Trophoblast cell (in vitro differentiated cells and primary cell): Measurements from ENCODE around the gene SND1.

Source experiments
- DNase-seq, 2 donors: peaks; one replicate each; pipeline ENCODE4 v3.0.0-alpha.2; 2016
- H2AFZ ChIP-seq: 2 replicates; pipeline ENCODE4 v1.6.1; 2013; ENCODE audit warnings: low read length, moderate library complexity, mild to moderate bottlenecking; ENCODE audit not compliant: insufficient read depth, poor library complexity
- H2AK5ac ChIP-seq: 2 replicates; pipeline ENCODE4 v1.6.1; 2013; ENCODE audit warnings: mild to moderate bottlenecking, low read length
- H2BK120ac ChIP-seq: 2 replicates; pipeline ENCODE4 v1.6.1; 2013; ENCODE audit warnings: low read length, mild to moderate bottlenecking, moderate library complexity; ENCODE audit not compliant: insufficient read depth, poor library complexity
- H2BK12ac ChIP-seq: 2 replicates; pipeline ENCODE4 v1.6.1; 2013; ENCODE audit warnings: mild to moderate bottlenecking, low read length, moderate library complexity
- H2BK5ac ChIP-seq: 2 replicates; pipeline ENCODE4 v1.6.1; 2013; ENCODE audit warnings: low read length, low read depth, moderate library complexity, mild to moderate bottlenecking; ENCODE audit not compliant: poor library complexity
- H3K14ac ChIP-seq: 2 replicates; pipeline ENCODE4 v1.6.1; 2013; ENCODE audit warnings: mild to moderate bottlenecking, low read length
- H3K18ac ChIP-seq: 2 replicates; pipeline ENCODE4 v1.6.1; 2013; ENCODE audit warnings: mild to moderate bottlenecking, low read length
- H3K23ac ChIP-seq: 2 replicates; pipeline ENCODE4 v1.6.1; 2013; ENCODE audit warnings: low read length
- H3K27ac ChIP-seq: 2 replicates; pipeline ENCODE4 v1.5.1; 2013; ENCODE audit warnings: low read depth, mild to moderate bottlenecking, inconsistent platforms, low read length, moderate library complexity
- H3K27me3 ChIP-seq: 2 replicates; pipeline ENCODE4 v1.6.1; 2013; ENCODE audit warnings: inconsistent platforms, mild to moderate bottlenecking, low read length, moderate library complexity; ENCODE audit not compliant: insufficient read depth
- H3K36me3 ChIP-seq, 2 experiments: 1 replicate in 1 of 2; 2 replicates in 1 of 2; pipeline ENCODE4 v1.6.1; 2013; ENCODE audit warnings: low read length in 2 of 2, mild to moderate bottlenecking in 2 of 2, moderate library complexity in 1 of 2; ENCODE audit not compliant: insufficient read depth in 2 of 2, control insufficient read depth in 1 of 2
- H3K4ac ChIP-seq: 2 replicates; pipeline ENCODE4 v1.6.1; 2013; ENCODE audit warnings: low read depth, mild to moderate bottlenecking, low read length, moderate library complexity
- H3K4me1 ChIP-seq, 2 experiments: 1 replicate in 1 of 2; 2 replicates in 1 of 2; pipeline ENCODE4 v1.6.1; 2013; ENCODE audit warnings: low read length in 2 of 2, mild to moderate bottlenecking in 2 of 2, moderate library complexity in 1 of 2; ENCODE audit not compliant: insufficient read depth in 2 of 2, control insufficient read depth in 1 of 2
- H3K4me2 ChIP-seq: 2 replicates; pipeline ENCODE4 v1.6.1; 2013; ENCODE audit warnings: inconsistent platforms, mild to moderate bottlenecking, low read length, moderate library complexity
- H3K4me3 ChIP-seq: 2 replicates; pipeline ENCODE4 v1.5.1; 2013; ENCODE audit warnings: mild to moderate bottlenecking, low read depth, low read length, inconsistent platforms
- H3K79me1 ChIP-seq: one replicate; pipeline ENCODE4 v1.6.1; 2013; ENCODE audit warnings: low read length
- H3K79me2 ChIP-seq: 2 replicates; pipeline ENCODE4 v1.6.1; 2013; ENCODE audit warnings: low read length, mild to moderate bottlenecking; ENCODE audit not compliant: control insufficient read depth, insufficient read depth, poor library complexity
- H3K9ac ChIP-seq: 2 replicates; pipeline ENCODE4 v1.6.1; 2013; ENCODE audit warnings: mild to moderate bottlenecking, low read length
- H3K9me3 ChIP-seq: 2 replicates; pipeline ENCODE4 v1.6.1; 2013; ENCODE audit warnings: low read depth, mild to moderate bottlenecking, control low read depth, inconsistent platforms, low read length; ENCODE audit not compliant: insufficient read depth
- H4K12ac ChIP-seq: 2 replicates; pipeline ENCODE4 v1.6.1; 2013; ENCODE audit warnings: low read depth, mild to moderate bottlenecking, low read length, moderate library complexity
- H4K8ac ChIP-seq: 2 replicates; pipeline ENCODE4 v1.6.1; 2013; ENCODE audit warnings: low read depth, mild to moderate bottlenecking, low read length, moderate library complexity
- H4K91ac ChIP-seq: one replicate; pipeline ENCODE4 v1.6.1; 2013; ENCODE audit warnings: low read depth, mild to moderate bottlenecking, low read length, moderate library complexity
- WGBS: extraction: QIAGEN DNeasy Blood & Tissue Kit; methylation state at CpG from one replicate; pipeline ENCODE4 v1.1.7; 2013; ENCODE audit warnings: missing lambda C conversion rate; ENCODE audit not compliant: insufficient read length, insufficient coverage; ENCODE audit errors: extremely low coverage; 5-methylcytosine and 5-hydroxymethylcytosine counted together

SND1 gene

GRCh38 chr7:127988751-127989150 lies 336.8 kb downstream of the SND1 start:
- Histone ChIP-seq H3K4me1 (peaks cover 0 to 4% of the 10 kb centered on the region in 2 experiments), H3K79me1 (no peaks in the 10 kb centered on the region), H3K9ac (no peak overlapping the region), H3K79me2 (no peaks in the 10 kb centered on the region), H2BK5ac (no peak overlapping the region), H3K27ac (no peak overlapping the region), H3K4ac (no peak overlapping the region), H4K8ac (no peak overlapping the region), H4K12ac (no peak overlapping the region), H3K23ac (no peak overlapping the region), H3K18ac (no peak overlapping the region), H3K4me3 (no peak overlapping the region), H2AFZ (no peak overlapping the region), H3K36me3 (peaks cover 7 to 24% of the 10 kb centered on the region in 2 experiments), H4K91ac (no peak overlapping the region), H3K9me3 (no peaks in the 10 kb centered on the region), H3K27me3 (no peaks in the 10 kb centered on the region), H2AK5ac (no peak overlapping the region), H2BK120ac (no peak overlapping the region), H3K14ac (no peak overlapping the region), H2BK12ac (no peak overlapping the region), H3K4me2 (no peak overlapping the region)
- WGBS = no CpG with 5 or more reads among the region's 1 CpG
- DNase-seq = no peak

DNA sequence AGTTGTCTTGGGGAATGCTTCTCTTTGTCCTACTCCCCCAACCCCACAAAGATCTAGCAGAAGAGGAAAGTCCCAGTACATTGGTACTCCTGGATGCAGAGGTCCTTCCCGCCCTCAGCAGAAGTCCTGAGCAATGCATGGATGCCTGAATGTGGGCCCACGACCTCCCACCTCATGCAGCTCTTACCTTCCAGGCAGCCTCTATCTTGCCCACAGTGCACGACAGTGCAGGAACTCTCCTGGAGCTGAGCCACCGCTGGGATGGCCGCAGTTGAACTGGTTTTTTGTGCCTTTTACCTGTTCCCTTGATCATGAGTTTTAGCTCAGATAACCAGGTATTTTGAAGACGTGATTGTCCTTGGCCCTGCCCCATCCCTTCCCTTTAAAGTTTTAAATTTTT lies 341.3 kb downstream of the SND1 start:
- Histone ChIP-seq H3K79me1 (peaks cover 2% of the 10 kb centered on the region), H3K4me3 (no peak overlapping the region), H3K4ac (no peak overlapping the region), H3K18ac (no peak overlapping the region), H2BK120ac (no peak overlapping the region), H3K27me3 (no peaks in the 10 kb centered on the region), H4K12ac (no peak overlapping the region), H3K9me3 (no peaks in the 10 kb centered on the region), H2AFZ (no peak overlapping the region), H3K23ac (no peak overlapping the region), H3K9ac (no peak overlapping the region), H3K4me2 (no peak overlapping the region), H3K27ac (no peak overlapping the region), H2AK5ac (no peak overlapping the region), H3K36me3 (peaks cover 8 to 17% of the 10 kb centered on the region in 2 experiments), H4K91ac (no peak overlapping the region), H3K14ac (no peak overlapping the region), H3K79me2 (no peaks in the 10 kb centered on the region), H2BK12ac (no peak overlapping the region), H3K4me1 (peaks cover 17 to 20% of the 10 kb centered on the region in 2 experiments), H2BK5ac (no peak overlapping the region), H4K8ac (no peak overlapping the region)
- WGBS = no CpG with 5 or more reads among the region's 6 CpGs
- no peak for DNase-seq

- Histone ChIP-seq H2BK12ac (no peak overlapping the region), H3K36me3 (peaks cover 10 to 17% of the 10 kb centered on the region in 2 experiments), H3K9me3 (no peaks in the 10 kb centered on the region), H4K8ac (no peak overlapping the region), H2BK5ac (no peak overlapping the region), H3K4me2 (no peak overlapping the region), H4K12ac (no peak overlapping the region), H3K4me3 (no peak overlapping the region), H2AK5ac (no peak overlapping the region), H3K4ac (no peak overlapping the region), H3K9ac (no peak overlapping the region), H3K79me2 (no peaks in the 10 kb centered on the region), H3K23ac (no peak overlapping the region), H2BK120ac (no peak overlapping the region), H2AFZ (no peak overlapping the region), H3K27ac (no peak overlapping the region), H3K14ac (no peak overlapping the region), H3K4me1 (peaks cover 17 to 20% of the 10 kb centered on the region in 2 experiments), H3K27me3 (no peaks in the 10 kb centered on the region), H3K79me1 (peaks cover 2% of the 10 kb centered on the region), H4K91ac (no peak overlapping the region), H3K18ac (no peak overlapping the region)
- WGBS = no CpG with 5 or more reads among the region's 5 CpGs
- DNase-seq = no peak
Observed at GRCh38 chr7:127993987-127994386, 342.0 kb downstream of the SND1 start.

GRCh38 chr7:127995156-127995880 lies 343.3 kb downstream of the SND1 start:
- no peak overlapping the region for H3K18ac ChIP-seq
- H4K8ac ChIP-seq = no peak overlapping the region
- no peaks in the 10 kb centered on the region for H3K9me3 ChIP-seq
- no peak overlapping the region for H3K4me2 ChIP-seq
- H3K4ac ChIP-seq = no peak overlapping the region
- no peak overlapping the region for H3K27ac ChIP-seq
- no peak overlapping the region for H2AK5ac ChIP-seq
- no CpG with 5 or more reads among the region's 3 CpGs for WGBS
- H4K12ac ChIP-seq = no peak overlapping the region
- H2BK12ac ChIP-seq = no peak overlapping the region
- H2BK120ac ChIP-seq = no peak overlapping the region
- H2BK5ac ChIP-seq = no peak overlapping the region
- H3K36me3 ChIP-seq = peaks cover 10 to 15% of the 10 kb centered on the region in 2 experiments
- no peak overlapping the region for H3K9ac ChIP-seq
- no peaks in the 10 kb centered on the region for H3K79me2 ChIP-seq
- H2AFZ ChIP-seq = no peak overlapping the region
- peaks cover 2% of the 10 kb centered on the region for H3K79me1 ChIP-seq
- no peak for DNase-seq
- H3K4me1 ChIP-seq = peaks cover 17 to 20% of the 10 kb centered on the region in 2 experiments
- H3K4me3 ChIP-seq = no peak overlapping the region
- no peak overlapping the region for H4K91ac ChIP-seq
- H3K14ac ChIP-seq = no peak overlapping the region
- no peaks in the 10 kb centered on the region for H3K27me3 ChIP-seq
- H3K23ac ChIP-seq = no peak overlapping the region
